WERI-Rb-1 (cell line): ENCODE data around the gene ZNF609.
"Not testable (repeated sequence)": the region's sequence is repeated elsewhere in the genome, so short reads cannot be mapped to it uniquely, and the experiment has no call there.

ENCODE experiments used
- DNase-seq: peaks from one replicate; pipeline ENCODE4 v3.0.0-alpha.2; 2020
- H3K27ac ChIP-seq: fragments of 250-450 bp; sonication (Bioruptor Pico); 2 replicates; pipeline ENCODE4 v1.5.1; 2020; ENCODE audit warnings: mild to moderate bottlenecking, moderate library complexity
- H3K27me3 ChIP-seq: fragments of 250-450 bp; sonication (Bioruptor Pico); 2 replicates; pipeline ENCODE4 v1.5.1; 2021; ENCODE audit warnings: mild to moderate bottlenecking, low read depth, moderate library complexity; ENCODE audit not compliant: insufficient read depth, severe bottlenecking
- H3K36me3 ChIP-seq: fragments of 250-450 bp; sonication (Bioruptor Pico); 2 replicates; pipeline ENCODE4 v1.5.1; 2020; ENCODE audit warnings: mild to moderate bottlenecking, moderate library complexity
- H3K4me3 ChIP-seq: 2 replicates; pipeline ENCODE4 v1.5.1; 2011; ENCODE audit warnings: low read depth, mild to moderate bottlenecking, control low read depth, low read length
- H3K9me3 ChIP-seq: fragments of 250-450 bp; sonication (Bioruptor Pico); 2 replicates; pipeline ENCODE4 v1.5.1; 2021; ENCODE audit warnings: mild to moderate bottlenecking, moderate library complexity; ENCODE audit not compliant: severe bottlenecking
- CTCF ChIP-seq: IDR thresholded peaks from 2 replicates; pipeline ENCODE4 v1.5.1; 2011; ENCODE audit warnings: low read depth, mild to moderate bottlenecking, control low read depth, inconsistent platforms, low read length

Gene ZNF609

GRCh38 chr15:64640146-64640871 is 179.9 kb downstream of the ZNF609 start:
- Histone ChIP-seq H3K36me3 (peaks cover 12% of the 10 kb centered on the region), H3K4me3 (no peak overlapping the region), H3K27me3 (no peaks in the 10 kb centered on the region), H3K27ac (no peak overlapping the region), H3K9me3 (no peaks in the 10 kb centered on the region)
- DNase-seq, result no peak
- no peak for TF ChIP-seq CTCF

- no peak for DNase-seq
- no peak overlapping the region for H3K27ac ChIP-seq
- H3K9me3 ChIP-seq, result no peaks in the 10 kb centered on the region
- no peak overlapping the region for H3K4me3 ChIP-seq
- H3K27me3 ChIP-seq, result no peaks in the 10 kb centered on the region
- peaks cover 4% of the 10 kb centered on the region for H3K36me3 ChIP-seq
- TF ChIP-seq CTCF, result no peak
These were observed 182.5 kb downstream of the ZNF609 start for GRCh38 chr15:64642875-64643274.

- Histone ChIP-seq H3K4me3 (no peak overlapping the region), H3K27ac (no peak overlapping the region), H3K36me3 (peaks cover 4% of the 10 kb centered on the region), H3K27me3 (no peaks in the 10 kb centered on the region), H3K9me3 (no peaks in the 10 kb centered on the region)
- no peak for TF ChIP-seq CTCF
- no peak for DNase-seq
These were observed 183.3 kb downstream of the ZNF609 start for GRCh38 chr15:64643685-64644084.

GRCh38 chr15:64644811-64645210 is 184.4 kb downstream of the ZNF609 start:
- not testable (repeated sequence) for H3K27ac ChIP-seq, DNase-seq, H3K36me3 ChIP-seq, H3K27me3 ChIP-seq, H3K4me3 ChIP-seq, H3K9me3 ChIP-seq

GRCh38 chr15:64645995-64646394 is 185.6 kb downstream of the ZNF609 start:
- no peaks in the 10 kb centered on the region for H3K27me3 ChIP-seq
- TF ChIP-seq CTCF, result no peak
- H3K4me3 ChIP-seq, result no peak overlapping the region
- H3K36me3 ChIP-seq, result no peaks in the 10 kb centered on the region; the same call in 1 of the 2 replicates
- no peak for DNase-seq
- H3K9me3 ChIP-seq, result no peaks in the 10 kb centered on the region
- no peak overlapping the region for H3K27ac ChIP-seq

GRCh38 chr15:64647367-64647766 is 187.0 kb downstream of the ZNF609 start:
- Histone ChIP-seq H3K27me3 (no peaks in the 10 kb centered on the region), H3K4me3 (no peak overlapping the region), H3K36me3 (no peaks in the 10 kb centered on the region; the same call in 1 of the 2 replicates), H3K27ac (no peak overlapping the region), H3K9me3 (no peaks in the 10 kb centered on the region)
- DNase-seq, result no peak
- no peak for TF ChIP-seq CTCF
